Mesodermal cell (in vitro differentiated cells): ENCODE measurements around the gene KCNQ1OT1.

ENCODE experiments used
- H3K27ac ChIP-seq: 2 replicates; pipeline ENCODE4 v1.7.0; 2013; ENCODE audit warnings: mild to moderate bottlenecking, low read depth, low read length, moderate library complexity; ENCODE audit not compliant: severe bottlenecking
- H3K36me3 ChIP-seq: 2 replicates; pipeline ENCODE4 v1.7.1; 2013; ENCODE audit warnings: mild to moderate bottlenecking, low read length, moderate library complexity; ENCODE audit not compliant: control insufficient read depth, insufficient read depth
- H3K4me1 ChIP-seq: one replicate; pipeline ENCODE4 v1.7.1; 2013; ENCODE audit warnings: mild to moderate bottlenecking, low read length; ENCODE audit not compliant: insufficient read depth, control insufficient read depth, poor library complexity, severe bottlenecking
- H3K4me3 ChIP-seq: 2 replicates; pipeline ENCODE4 v1.7.0; 2013; ENCODE audit warnings: low read length, control low read depth, mild to moderate bottlenecking; ENCODE audit not compliant: insufficient read depth, poor library complexity, severe bottlenecking; ENCODE audit errors: extremely low read depth
- H3K9me3 ChIP-seq: 2 replicates; pipeline ENCODE4 v1.7.1; 2013; ENCODE audit warnings: mild to moderate bottlenecking, low read length, moderate library complexity; ENCODE audit not compliant: control insufficient read depth
- whole genome bisulfite sequencing, 2 experiments: methylation state at CpG; one replicate each; pipeline ENCODE4 v1.1.5; 2013; ENCODE audit warnings: missing lambda C conversion rate in 2 of 2; ENCODE audit not compliant: insufficient coverage in 2 of 2; 5-methylcytosine and 5-hydroxymethylcytosine counted together

KCNQ1OT1 gene

DNA sequence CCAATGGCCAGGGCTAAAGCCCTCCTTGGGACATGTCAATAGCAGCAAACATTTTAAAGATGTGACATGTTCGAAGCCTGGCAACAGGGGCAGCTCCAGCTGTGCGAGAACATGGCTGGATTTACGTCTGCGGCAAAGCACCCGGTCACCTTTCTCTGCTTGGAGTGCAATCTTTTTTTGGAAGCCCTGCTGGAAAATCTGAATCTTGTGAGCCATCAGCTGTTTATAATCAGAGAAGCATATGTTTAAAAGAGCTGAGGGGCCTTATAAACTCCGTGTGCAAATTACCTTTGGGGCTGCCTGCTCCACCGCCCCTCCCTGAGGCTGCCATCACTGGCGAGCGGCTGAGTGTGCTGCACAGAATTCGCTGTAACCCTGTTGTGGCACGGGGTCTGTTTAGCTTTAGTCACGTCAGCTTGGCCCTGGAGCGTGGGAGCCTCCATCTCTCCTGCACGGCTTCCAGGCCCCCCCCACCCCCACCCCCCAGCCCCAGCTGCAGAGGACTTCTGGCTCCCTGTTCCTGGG lies 9.0 kb upstream of the KCNQ1OT1 start:
- Histone ChIP-seq H3K4me1 (peaks cover under 1% of the 10 kb centered on the region), H3K9me3 (peaks cover 19% of the 10 kb centered on the region), H3K36me3 (no peaks in the 10 kb centered on the region), H3K4me3 (no peak overlapping the region), H3K27ac (peak overlapping the region; percentile 57)
- WGBS, 2 experiments: 84 to 92% methylated on average over 10 to 11 of the region's 14 CpGs

DNA sequence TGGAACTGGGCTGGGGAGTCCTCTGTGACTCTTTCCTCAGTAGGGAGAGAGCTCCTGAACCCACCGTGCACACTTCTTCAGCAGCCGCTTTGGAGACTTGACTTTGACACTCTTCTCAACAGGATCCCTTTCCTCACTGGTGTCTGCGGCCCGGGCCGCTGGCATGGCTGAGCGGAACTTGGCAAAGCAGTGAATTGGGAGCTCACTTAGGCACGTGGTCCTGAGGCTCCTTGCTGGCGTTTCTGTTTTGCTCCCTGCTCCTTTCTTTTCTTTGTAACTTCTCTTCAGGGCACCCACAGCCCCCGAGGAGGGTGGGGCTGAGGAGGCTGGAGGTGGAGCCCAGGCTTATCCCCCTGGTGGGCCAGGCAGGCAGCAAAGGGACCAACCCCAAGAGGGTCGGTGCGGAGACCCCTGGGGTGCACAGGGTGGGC lies 8.4 kb upstream of the KCNQ1OT1 start:
- no peak overlapping the region for H3K27ac ChIP-seq

GRCh38 chr11:2707736-2708135 lies 7.9 kb upstream of the KCNQ1OT1 start:
- WGBS, 2 experiments: 91 to 97% methylated on average over 5 to 7 of the region's 7 CpGs
- H3K27ac ChIP-seq: no peak overlapping the region
- peaks cover 7% of the 10 kb centered on the region for H3K4me1 ChIP-seq
- no peaks in the 10 kb centered on the region for H3K36me3 ChIP-seq
- H3K4me3 ChIP-seq: no peak overlapping the region
- peaks cover 19% of the 10 kb centered on the region for H3K9me3 ChIP-seq

More for the DNA sequence above, 8.4 kb upstream of the KCNQ1OT1 start:
- peaks cover 19% of the 10 kb centered on the region for H3K9me3 ChIP-seq
- 78 to 83% methylated on average over 9 to 11 of the region's 11 CpGs for WGBS, 2 experiments
- peaks cover 7% of the 10 kb centered on the region for H3K4me1 ChIP-seq
- H3K4me3 ChIP-seq: no peak overlapping the region
- H3K36me3 ChIP-seq: no peaks in the 10 kb centered on the region

DNA sequence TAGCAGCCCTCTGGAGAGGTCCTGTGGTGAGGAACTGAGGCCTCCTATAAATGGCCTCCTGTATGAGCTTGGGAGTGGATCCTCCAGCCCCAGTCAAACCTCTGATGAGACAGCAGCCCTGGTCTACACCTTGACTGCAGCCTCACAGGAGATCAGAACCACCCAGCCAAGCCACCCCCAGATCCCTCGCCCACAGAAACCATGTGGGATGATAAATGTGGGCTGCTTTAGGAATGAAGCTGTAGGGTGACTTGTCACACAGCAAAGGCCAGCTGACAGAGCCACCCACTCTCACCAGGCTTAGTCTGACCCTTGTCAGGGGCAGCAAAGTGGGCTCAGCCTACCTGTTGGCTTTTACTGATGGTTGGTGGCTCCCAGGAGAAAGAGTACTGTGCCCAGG lies 6.5 kb upstream of the KCNQ1OT1 start:
- no peak overlapping the region for H3K27ac ChIP-seq
- H3K4me1 ChIP-seq: peaks cover 7% of the 10 kb centered on the region
- no peaks in the 10 kb centered on the region for H3K36me3 ChIP-seq
- no CpG with 5 or more reads among the region's 1 CpG for WGBS, 2 experiments
- H3K9me3 ChIP-seq: peaks cover 19% of the 10 kb centered on the region
- H3K4me3 ChIP-seq: no peak overlapping the region

DNA sequence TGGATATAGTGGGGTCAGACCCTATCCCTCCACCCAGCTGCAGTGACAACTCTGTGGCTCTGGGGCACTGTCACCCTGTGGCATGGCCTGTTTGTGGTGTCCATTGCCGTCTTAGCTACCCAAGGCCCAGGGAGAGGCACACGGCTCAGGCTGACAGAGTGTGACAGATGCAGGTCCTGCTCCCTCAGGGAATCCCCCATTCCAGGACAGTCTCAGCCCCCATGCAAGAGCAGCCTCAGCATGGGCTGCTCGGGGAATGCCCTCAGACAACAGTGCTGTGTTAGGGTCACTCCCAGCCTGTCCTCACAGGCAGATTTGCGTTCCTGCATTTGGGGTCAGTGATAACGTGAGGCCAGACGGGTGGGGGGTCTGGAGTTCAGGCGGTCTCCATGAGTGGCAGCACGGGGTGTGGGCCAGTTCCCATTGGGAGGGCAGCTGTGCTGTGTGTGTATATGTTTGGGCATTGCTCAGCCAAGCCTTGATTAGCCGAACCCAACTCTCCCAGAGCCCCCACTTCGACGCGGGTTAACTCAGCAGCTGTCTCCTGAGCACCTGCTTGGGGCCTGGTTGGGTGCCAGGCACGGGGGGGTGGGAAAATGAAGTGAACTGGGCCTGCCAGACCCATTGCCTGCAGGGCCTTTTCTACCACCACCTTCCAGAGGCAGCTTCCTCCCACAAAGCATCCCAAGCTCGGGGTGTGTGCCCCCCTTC lies 5.3 kb upstream of the KCNQ1OT1 start:
- H3K4me3 ChIP-seq: no peak overlapping the region
- no peaks in the 10 kb centered on the region for H3K36me3 ChIP-seq
- H3K9me3 ChIP-seq: peaks cover 9% of the 10 kb centered on the region
- H3K4me1 ChIP-seq: peaks cover 11% of the 10 kb centered on the region
- WGBS, 2 experiments: 93 to 94% methylated on average over 7 of the region's 14 CpGs
- no peak overlapping the region for H3K27ac ChIP-seq

- Histone ChIP-seq H3K4me1 (peaks cover 11% of the 10 kb centered on the region), H3K4me3 (no peak overlapping the region), H3K9me3 (peaks cover 9% of the 10 kb centered on the region), H3K27ac (no peak overlapping the region), H3K36me3 (no peaks in the 10 kb centered on the region)
- 89 to 98% methylated on average over 4 to 5 of the region's 6 CpGs for WGBS, 2 experiments
Observed at GRCh38 chr11:2704356-2704755, 4.6 kb upstream of the KCNQ1OT1 start.

DNA sequence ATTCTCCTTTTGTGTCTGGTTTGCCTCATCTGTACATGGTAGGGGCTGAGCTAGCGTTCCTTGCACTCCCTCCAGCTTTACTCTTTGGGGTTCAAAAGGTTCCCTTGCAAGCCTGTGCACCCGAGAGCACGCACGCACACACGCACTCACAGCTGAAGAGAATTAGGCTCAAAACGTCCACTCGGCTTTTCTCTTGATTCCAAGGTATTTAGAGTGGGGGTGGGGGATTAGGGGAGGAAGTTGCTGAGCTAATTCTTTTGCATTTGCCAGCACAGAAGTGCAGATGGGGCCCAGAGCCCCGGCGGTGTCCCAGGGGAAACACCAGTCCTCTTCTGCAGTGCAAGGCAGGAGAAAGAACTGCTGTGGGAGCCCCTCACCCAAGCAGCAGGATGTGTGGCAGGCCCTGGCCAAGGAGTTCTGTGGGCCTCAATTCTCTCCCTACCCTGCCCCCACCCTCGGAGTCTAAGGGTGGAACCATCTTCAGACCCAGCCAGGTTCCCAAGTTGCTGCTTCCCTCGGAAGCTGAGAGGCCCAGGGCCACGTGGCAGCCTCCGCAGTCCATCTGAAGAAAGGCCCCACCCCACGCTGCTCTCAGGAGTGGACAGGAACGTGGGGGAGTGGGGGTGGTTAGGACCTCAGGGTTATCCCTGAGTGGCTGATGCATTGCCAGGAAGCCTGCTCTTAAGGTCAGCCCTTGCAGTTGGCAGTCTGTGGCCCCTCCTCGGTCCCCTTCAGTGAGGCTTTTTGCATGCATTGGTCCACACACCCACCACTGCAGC lies 3.8 kb upstream of the KCNQ1OT1 start:
- Histone ChIP-seq H3K27ac (no peak overlapping the region), H3K36me3 (no peaks in the 10 kb centered on the region), H3K9me3 (peaks cover 9% of the 10 kb centered on the region), H3K4me3 (no peak overlapping the region), H3K4me1 (peaks cover 11% of the 10 kb centered on the region)
- 59 to 66% methylated on average over 15 to 16 of the region's 16 CpGs for WGBS, 2 experiments

GRCh38 chr11:2702771-2703362 lies 3.1 kb upstream of the KCNQ1OT1 start:
- Histone ChIP-seq H3K4me1 (peaks cover 11% of the 10 kb centered on the region), H3K4me3 (no peak overlapping the region), H3K27ac (no peak overlapping the region), H3K9me3 (peaks cover 9% of the 10 kb centered on the region), H3K36me3 (no peaks in the 10 kb centered on the region)
- WGBS, 2 experiments: 81 to 88% methylated on average over 12 of the region's 17 CpGs

- Histone ChIP-seq H3K4me3 (no peak overlapping the region), H3K27ac (no peak overlapping the region), H3K4me1 (peaks cover 11% of the 10 kb centered on the region), H3K36me3 (no peaks in the 10 kb centered on the region), H3K9me3 (peaks cover 9% of the 10 kb centered on the region)
- WGBS, 2 experiments: 87 to 97% methylated on average over 3 to 4 of the region's 5 CpGs
Observed at GRCh38 chr11:2701898-2702434, 2.2 kb upstream of the KCNQ1OT1 start.

- peak overlapping the region; percentile 81 for H3K27ac ChIP-seq
- peaks cover 14% of the 10 kb centered on the region for H3K4me1 ChIP-seq
- H3K36me3 ChIP-seq: peaks cover 4% of the 10 kb centered on the region
- H3K9me3 ChIP-seq: peaks cover 2% of the 10 kb centered on the region
- no peak overlapping the region for H3K4me3 ChIP-seq
- 80 to 83% methylated on average over 7 of the region's 7 CpGs for WGBS, 2 experiments
Observed at GRCh38 chr11:2701230-2701629, 1.4 kb upstream of the KCNQ1OT1 start.
